OCI-LY1 (cell line): ENCODE measurements around the gene FARS2.

Experiments
- EZH2 ChIP-seq: fragments of 200-600 bp; sonication (generic), shearing (Covaris generic); IDR thresholded peaks from 2 replicates; pipeline ENCODE4 v1.8.0; 2017; ENCODE audit warnings: borderline replicate concordance, mixed run types, mild to moderate bottlenecking, antibody characterized with exemption, low read length, moderate library complexity, mixed read lengths
- TF ChIP-seq, protein P1 (sequence below): fragments of 200-600 bp; sonication (generic), shearing (Covaris generic); IDR thresholded peaks from 2 replicates; pipeline ENCODE4 v1.5.1; 2017; ENCODE audit warnings: mild to moderate bottlenecking, antibody characterized with exemption, low read length, moderate library complexity, mixed read lengths

DNA sequence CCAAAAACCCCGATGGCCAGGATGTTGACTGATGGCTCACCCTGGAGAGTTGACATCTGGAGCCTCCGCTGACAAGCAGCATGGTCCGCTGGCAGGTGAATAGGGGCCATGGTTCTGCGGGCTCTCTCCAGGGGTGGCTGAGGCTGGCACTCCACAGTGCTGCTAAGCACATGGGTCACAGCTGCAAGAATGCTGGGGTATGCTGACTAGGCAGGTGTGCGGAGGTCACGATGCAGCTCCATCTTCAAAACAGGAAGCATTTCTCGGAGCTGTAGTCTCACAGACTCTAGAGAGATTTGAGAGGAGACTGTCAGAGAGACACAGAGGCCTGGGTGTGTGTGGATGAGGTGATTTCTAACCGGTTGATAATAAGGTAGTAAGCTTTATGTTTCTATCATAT lies 403.9 kb downstream of the FARS2 start:
- TF ChIP-seq, protein P1, sequence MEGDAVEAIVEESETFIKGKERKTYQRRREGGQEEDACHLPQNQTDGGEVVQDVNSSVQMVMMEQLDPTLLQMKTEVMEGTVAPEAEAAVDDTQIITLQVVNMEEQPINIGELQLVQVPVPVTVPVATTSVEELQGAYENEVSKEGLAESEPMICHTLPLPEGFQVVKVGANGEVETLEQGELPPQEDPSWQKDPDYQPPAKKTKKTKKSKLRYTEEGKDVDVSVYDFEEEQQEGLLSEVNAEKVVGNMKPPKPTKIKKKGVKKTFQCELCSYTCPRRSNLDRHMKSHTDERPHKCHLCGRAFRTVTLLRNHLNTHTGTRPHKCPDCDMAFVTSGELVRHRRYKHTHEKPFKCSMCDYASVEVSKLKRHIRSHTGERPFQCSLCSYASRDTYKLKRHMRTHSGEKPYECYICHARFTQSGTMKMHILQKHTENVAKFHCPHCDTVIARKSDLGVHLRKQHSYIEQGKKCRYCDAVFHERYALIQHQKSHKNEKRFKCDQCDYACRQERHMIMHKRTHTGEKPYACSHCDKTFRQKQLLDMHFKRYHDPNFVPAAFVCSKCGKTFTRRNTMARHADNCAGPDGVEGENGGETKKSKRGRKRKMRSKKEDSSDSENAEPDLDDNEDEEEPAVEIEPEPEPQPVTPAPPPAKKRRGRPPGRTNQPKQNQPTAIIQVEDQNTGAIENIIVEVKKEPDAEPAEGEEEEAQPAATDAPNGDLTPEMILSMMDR: no peak
- TF ChIP-seq EZH2: no peak
